GM12878 (cell line): Measurements from ENCODE around the gene NUMA1.

Experiments used
- CHD4 ChIP-seq: fragments of 200-600 bp; sonication (generic); IDR thresholded peaks from 2 replicates; pipeline ENCODE4 v1.6.1; 2016; ENCODE audit warnings: mild to moderate bottlenecking
- CREB1 ChIP-seq: IDR thresholded peaks from 2 replicates; pipeline ENCODE4 v1.6.1; 2012; ENCODE audit warnings: low read depth, mild to moderate bottlenecking, inconsistent platforms
- EGR1 ChIP-seq, 2 experiments: IDR thresholded peaks; 1 replicate in 1 of 2; 2 replicates in 1 of 2; pipeline ENCODE4 v1.6.1; 2011 to 2012; ENCODE audit warnings: low read depth in 2 of 2, low read length in 2 of 2, borderline replicate concordance in 1 of 2, mild to moderate bottlenecking in 1 of 2, moderate library complexity in 1 of 2
- EP300 ChIP-seq, 2 experiments: fragments of 150-350 bp in 1 of 2; IDR thresholded peaks; 2 replicates each; pipeline ENCODE4 v1.6.1; 2011 to 2012; ENCODE audit warnings: low read depth in 2 of 2, low read length in 2 of 2, borderline replicate concordance in 1 of 2, improper control_type of control experiment in 1 of 2, inconsistent platforms in 1 of 2; ENCODE audit not compliant: control insufficient read depth in 1 of 2
- POLR2A ChIP-seq: IDR thresholded peaks from 2 replicates; pipeline ENCODE4 v1.6.1; 2011; ENCODE audit warnings: low read depth, mild to moderate bottlenecking, low read length
- POLR2AphosphoS5 ChIP-seq: IDR thresholded peaks from 2 replicates; pipeline ENCODE4 v1.6.1; 2011; ENCODE audit warnings: mild to moderate bottlenecking, low read length, inconsistent platforms
- RFX5 ChIP-seq: IDR thresholded peaks from 2 replicates; pipeline ENCODE4 v1.6.1; 2011; ENCODE audit warnings: low read depth, low read length, improper control_type of control experiment
- SIX5 ChIP-seq: IDR thresholded peaks from 2 replicates; pipeline ENCODE4 v1.6.1; 2011; ENCODE audit warnings: mild to moderate bottlenecking, low read depth, low read length, moderate library complexity; ENCODE audit not compliant: severe bottlenecking
- SRF ChIP-seq, 2 experiments: IDR thresholded peaks; 2 replicates each; pipeline ENCODE4 v1.6.1; 2011; ENCODE audit warnings: low read depth in 2 of 2, low read length in 2 of 2, mild to moderate bottlenecking in 1 of 2, moderate library complexity in 1 of 2
- TF ChIP-seq, protein P1 (sequence below): IDR thresholded peaks from 2 replicates; pipeline ENCODE4 v1.6.1; 2011; ENCODE audit warnings: mild to moderate bottlenecking, low read depth, low read length, moderate library complexity; ENCODE audit not compliant: insufficient replicate concordance
- TF ChIP-seq, protein P2 (sequence below), 3 experiments: IDR thresholded peaks in 2 of 3; conservative IDR thresholded peaks in 1 of 3; 2 replicates each; pipeline ENCODE4 v1.5.1; 2011; ENCODE audit warnings: low read depth in 3 of 3, low read length in 3 of 3, mild to moderate bottlenecking in 3 of 3, control low read depth in 2 of 3, moderate library complexity in 2 of 3, inconsistent platforms in 1 of 3, mixed read lengths in 1 of 3; ENCODE audit not compliant: control insufficient read depth in 2 of 3, insufficient read depth in 1 of 3; ENCODE audit errors: extremely low read depth in 1 of 3

DNA sequence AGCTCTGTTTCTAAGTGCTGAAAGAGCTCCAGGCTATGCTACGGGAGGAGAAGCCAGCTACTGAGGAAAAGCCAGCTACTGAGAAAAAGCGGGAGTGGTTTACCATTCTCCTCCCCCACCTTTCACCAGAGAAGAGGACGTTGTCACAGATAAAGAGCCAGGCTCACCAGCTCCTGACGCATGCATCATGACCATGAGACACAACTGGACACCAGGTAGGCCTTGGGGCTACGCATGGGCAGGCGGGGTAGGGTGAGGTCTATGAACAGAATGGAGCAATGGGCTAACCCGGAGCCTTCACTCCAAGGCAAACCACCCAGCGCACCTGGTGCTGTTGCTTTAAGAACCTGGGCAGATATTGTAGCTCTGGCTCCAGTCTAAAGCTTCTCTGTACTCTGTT lies 80.5 kb downstream of the NUMA1 start:
- TF ChIP-seq, protein P1, sequence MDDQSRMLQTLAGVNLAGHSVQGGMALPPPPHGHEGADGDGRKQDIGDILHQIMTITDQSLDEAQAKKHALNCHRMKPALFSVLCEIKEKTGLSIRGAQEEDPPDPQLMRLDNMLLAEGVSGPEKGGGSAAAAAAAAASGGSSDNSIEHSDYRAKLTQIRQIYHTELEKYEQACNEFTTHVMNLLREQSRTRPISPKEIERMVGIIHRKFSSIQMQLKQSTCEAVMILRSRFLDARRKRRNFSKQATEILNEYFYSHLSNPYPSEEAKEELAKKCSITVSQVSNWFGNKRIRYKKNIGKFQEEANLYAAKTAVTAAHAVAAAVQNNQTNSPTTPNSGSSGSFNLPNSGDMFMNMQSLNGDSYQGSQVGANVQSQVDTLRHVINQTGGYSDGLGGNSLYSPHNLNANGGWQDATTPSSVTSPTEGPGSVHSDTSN: no peak
- TF ChIP-seq CREB1 (no peak), SIX5 (no peak), EGR1 (IDR thresholded peaks at IDR 0.05; ENCODE audit: borderline replicate concordance in 1 of 2, low read depth in 2 of 2, low read length in 2 of 2) (no peak), CHD4 (no peak), EP300 (IDR thresholded peaks at IDR 0.05; ENCODE audit: borderline replicate concordance in 1 of 2, control insufficient read depth in 1 of 2, low read depth in 2 of 2, low read length in 2 of 2) (no peak), POLR2AphosphoS5 (no peak), SRF (IDR thresholded peaks at IDR 0.05; ENCODE audit: low read depth in 2 of 2, low read length in 2 of 2) (no peak), POLR2A (no peak), RFX5 (no peak)
- TF ChIP-seq, protein P2, sequence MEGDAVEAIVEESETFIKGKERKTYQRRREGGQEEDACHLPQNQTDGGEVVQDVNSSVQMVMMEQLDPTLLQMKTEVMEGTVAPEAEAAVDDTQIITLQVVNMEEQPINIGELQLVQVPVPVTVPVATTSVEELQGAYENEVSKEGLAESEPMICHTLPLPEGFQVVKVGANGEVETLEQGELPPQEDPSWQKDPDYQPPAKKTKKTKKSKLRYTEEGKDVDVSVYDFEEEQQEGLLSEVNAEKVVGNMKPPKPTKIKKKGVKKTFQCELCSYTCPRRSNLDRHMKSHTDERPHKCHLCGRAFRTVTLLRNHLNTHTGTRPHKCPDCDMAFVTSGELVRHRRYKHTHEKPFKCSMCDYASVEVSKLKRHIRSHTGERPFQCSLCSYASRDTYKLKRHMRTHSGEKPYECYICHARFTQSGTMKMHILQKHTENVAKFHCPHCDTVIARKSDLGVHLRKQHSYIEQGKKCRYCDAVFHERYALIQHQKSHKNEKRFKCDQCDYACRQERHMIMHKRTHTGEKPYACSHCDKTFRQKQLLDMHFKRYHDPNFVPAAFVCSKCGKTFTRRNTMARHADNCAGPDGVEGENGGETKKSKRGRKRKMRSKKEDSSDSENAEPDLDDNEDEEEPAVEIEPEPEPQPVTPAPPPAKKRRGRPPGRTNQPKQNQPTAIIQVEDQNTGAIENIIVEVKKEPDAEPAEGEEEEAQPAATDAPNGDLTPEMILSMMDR (IDR thresholded peaks at IDR 0.05 in 2 of 3, conservative IDR thresholded peaks at IDR 0.05 in 1 of 3; ENCODE audit: control insufficient read depth in 2 of 3, extremely low read depth in 1 of 3, insufficient read depth in 1 of 3, low read depth in 3 of 3, low read length in 3 of 3): no peak
